AG04449 (cell line): Measurements from ENCODE around the gene ZBED1.
"Not testable (repeated sequence)": the region's sequence is repeated elsewhere in the genome, so short reads cannot be mapped to it uniquely, and the experiment has no call there.

Experiments used
- CTCF ChIA-PET: fragments of 350-600 bp; formaldehyde crosslinking; extraction: SDS; loops from one replicate; lab custom pipeline; 2021; ENCODE audit warnings: antibody characterized with exemption; lab: Yijun Ruan, JAX
- POLR2A ChIA-PET: fragments of 400-600, 350-600 bp; formaldehyde crosslinking; extraction: SDS; loops from one replicate; lab custom pipeline; 2020; ENCODE audit warnings: antibody characterized with exemption, inconsistent platforms; lab: Yijun Ruan, JAX
- DNase-seq: peaks from one replicate; pipeline ENCODE4 v3.0.0-alpha.2; 2010; ENCODE audit warnings: low read depth, low spot score
- H3K4me3 ChIP-seq: 2 replicates; pipeline ENCODE4 v1.5.1; 2011; ENCODE audit warnings: low read depth, mild to moderate bottlenecking, control low read depth, low read length
- TF ChIP-seq, protein P1 (sequence below): IDR thresholded peaks from one replicate; pipeline ENCODE4 v1.5.1; 2011; ENCODE audit warnings: mild to moderate bottlenecking, moderate library complexity, low read length, control low read depth, inconsistent platforms; ENCODE audit not compliant: insufficient read depth; ENCODE audit errors: missing control alignments

Gene ZBED1

DNA sequence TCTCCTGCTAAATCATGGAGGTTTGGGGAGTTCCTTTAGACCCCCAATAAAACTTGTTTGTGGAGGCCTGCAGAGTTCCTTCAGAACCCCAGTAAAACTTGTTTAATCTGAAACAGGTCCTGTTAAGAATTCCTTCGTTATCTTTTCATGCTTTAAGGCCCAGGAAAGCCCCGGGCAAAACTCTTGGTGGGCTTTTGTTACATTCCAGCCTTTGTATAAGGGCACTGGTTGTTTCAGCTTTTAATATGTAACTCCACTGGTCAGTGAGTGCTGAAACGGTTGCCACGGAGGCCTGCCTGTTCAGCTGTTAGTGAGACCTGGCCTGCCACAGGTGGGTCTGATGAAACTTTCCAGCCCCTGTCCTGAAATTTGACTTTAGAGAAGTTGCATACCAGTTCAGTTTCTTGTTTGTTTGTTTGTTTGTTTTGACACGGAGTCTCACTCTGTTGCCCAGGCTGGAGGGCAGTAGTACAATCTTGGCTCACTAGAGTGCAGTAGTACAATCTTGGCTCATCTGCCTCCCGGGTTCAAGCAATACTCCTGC is 12.4 kb upstream of the ZBED1 start:
- H3K4me3 ChIP-seq = no peak overlapping the region
- no peak for DNase-seq
- ChIA-PET CTCF (no interaction called here), POLR2A (no interaction called here)
- TF ChIP-seq, protein P1, sequence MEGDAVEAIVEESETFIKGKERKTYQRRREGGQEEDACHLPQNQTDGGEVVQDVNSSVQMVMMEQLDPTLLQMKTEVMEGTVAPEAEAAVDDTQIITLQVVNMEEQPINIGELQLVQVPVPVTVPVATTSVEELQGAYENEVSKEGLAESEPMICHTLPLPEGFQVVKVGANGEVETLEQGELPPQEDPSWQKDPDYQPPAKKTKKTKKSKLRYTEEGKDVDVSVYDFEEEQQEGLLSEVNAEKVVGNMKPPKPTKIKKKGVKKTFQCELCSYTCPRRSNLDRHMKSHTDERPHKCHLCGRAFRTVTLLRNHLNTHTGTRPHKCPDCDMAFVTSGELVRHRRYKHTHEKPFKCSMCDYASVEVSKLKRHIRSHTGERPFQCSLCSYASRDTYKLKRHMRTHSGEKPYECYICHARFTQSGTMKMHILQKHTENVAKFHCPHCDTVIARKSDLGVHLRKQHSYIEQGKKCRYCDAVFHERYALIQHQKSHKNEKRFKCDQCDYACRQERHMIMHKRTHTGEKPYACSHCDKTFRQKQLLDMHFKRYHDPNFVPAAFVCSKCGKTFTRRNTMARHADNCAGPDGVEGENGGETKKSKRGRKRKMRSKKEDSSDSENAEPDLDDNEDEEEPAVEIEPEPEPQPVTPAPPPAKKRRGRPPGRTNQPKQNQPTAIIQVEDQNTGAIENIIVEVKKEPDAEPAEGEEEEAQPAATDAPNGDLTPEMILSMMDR = no peak

DNA sequence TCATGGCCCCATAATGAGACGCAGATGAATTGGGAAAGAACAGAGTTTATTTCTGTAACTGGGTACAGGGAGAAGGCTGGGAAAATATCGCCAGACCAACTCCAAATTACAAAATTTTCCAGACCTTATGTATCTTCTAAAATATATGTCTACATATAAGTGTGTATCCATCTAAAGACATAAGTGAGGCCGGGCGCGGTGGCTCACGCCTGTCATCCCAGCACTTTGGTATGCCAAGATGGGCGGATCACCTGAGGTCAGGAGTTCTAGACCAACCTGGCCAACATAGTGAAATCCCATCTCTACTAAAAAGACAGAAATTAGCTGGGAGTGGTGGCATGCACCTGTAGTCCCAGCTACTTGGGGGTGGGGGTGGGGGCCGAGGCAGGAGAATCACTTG is 11.7 kb upstream of the ZBED1 start:
- DNase-seq = no peak
- H3K4me3 ChIP-seq = no peak overlapping the region
- POLR2A ChIA-PET = no interaction called here
- CTCF ChIA-PET = no interaction called here
- TF ChIP-seq, protein P1 = no peak

DNA sequence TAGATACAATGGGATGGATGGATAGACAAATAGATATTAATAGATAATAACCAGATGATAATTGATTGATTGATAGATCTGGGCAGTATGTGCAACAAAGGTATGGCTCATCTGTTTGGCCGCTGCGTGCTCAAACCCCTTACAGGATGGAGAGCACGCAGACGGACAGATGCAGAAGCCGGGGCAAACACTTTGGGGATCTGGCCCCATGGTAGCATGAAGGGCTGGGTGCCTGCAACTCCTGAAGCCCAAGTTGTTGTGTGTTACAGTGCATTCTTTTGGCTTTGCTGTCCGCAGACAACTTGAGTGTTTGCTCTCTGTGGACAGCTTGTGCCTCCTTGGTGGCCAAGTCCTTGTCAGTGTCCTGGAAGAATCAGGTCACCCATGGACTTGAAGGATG is 10.6 kb upstream of the ZBED1 start:
- no peak overlapping the region for H3K4me3 ChIP-seq
- ChIA-PET POLR2A (no interaction called here), CTCF (no interaction called here)
- no peak for DNase-seq
- TF ChIP-seq, protein P1 = no peak

DNA sequence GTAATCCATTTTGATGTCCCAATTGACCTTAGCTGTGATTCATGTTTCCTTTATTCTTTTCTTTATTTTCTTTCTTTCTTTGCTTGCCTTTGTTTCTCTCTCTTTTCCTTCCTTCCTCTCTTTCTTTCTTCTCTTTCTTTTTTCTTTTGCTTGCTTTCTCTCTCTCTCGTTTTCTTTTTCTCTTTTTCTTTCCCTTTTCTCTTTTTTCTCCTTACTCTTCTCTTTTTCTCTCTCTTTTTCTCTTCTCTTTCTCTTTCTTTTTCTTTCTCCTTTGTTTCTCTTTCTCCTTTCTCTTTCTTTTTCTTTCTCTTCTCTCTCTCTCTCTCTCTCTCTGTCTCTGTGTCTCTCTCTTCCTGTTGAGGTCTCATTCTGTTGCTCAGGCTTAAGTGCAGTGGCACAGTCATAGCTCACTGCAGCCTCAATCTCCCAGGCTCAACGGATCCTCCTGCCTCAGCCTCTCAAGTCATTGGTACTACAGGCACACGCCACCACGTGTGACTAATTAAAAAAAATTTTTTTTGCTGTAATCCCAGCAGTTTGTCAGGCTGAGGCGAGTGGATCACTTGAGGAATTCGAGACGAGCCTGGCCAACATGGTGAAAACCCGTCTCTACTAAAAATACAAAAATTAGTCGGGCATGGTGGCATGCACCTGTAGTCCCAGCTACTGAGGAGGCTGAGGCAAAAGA is 8.0 kb upstream of the ZBED1 start:
- no peak overlapping the region for H3K4me3 ChIP-seq
- CTCF ChIA-PET = no interaction called here
- POLR2A ChIA-PET = no interaction called here
- TF ChIP-seq, protein P1 = no peak
- no peak for DNase-seq

DNA sequence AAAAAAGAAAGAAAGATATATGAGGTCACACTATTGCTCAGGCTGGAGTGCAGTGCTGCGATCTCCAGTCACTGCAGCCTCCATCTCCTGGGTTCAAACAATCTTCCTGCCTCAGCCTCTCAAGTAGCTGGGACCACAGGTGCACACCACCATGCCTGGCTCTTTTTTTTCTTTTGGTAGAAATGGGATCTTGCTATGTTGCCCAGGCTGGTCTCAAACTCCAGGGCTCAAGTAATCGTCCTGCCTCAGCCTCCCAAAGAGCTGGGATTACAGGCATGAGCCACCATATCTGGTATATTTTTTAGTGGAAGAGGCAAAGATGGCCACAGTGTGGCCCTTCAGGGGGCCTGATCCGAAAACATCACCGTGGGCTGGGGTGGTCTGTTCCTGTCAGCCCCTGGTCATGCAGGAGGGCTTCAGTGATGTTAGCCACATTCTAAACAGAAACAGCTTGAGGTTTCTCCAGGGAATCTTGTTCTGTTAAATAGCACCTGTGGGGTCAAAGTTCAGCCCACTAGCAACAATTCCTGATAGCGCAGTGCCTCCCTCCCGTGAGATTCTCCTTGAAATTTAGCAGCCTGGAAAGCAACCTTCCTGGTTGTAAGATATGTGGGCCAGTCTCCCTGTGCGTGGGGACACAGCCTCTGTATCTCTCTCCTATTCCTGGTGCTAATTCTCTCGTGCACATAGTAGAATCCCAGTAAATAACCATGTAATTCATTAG is 7.3 kb upstream of the ZBED1 start:
- CTCF ChIA-PET = no interaction called here
- POLR2A ChIA-PET = no interaction called here
- TF ChIP-seq, protein P1 = no peak
- no peak overlapping the region for H3K4me3 ChIP-seq
- DNase-seq = no peak

DNA sequence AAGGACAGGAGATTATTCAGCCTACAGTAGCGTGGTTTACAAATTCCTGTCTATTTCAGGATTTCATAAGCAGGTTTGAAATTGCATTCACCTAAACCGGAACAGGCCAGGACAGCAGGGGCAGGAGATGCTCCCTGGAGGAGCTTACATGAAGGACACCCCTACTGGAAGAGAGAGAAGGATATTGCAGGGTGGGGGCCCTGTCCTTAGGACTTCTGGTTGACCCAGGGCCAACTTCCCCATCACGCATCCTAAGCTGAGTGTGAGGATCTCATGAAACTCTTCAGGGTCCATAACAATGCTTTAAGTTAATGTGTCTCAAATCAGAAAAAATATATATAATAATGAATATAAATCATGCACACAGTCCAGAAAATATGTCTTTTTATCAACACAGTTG is 6.4 kb upstream of the ZBED1 start:
- H3K4me3 ChIP-seq = no peak overlapping the region
- ChIA-PET CTCF (no interaction called here), POLR2A (no interaction called here)
- TF ChIP-seq, protein P1 = no peak
- no peak for DNase-seq

DNA sequence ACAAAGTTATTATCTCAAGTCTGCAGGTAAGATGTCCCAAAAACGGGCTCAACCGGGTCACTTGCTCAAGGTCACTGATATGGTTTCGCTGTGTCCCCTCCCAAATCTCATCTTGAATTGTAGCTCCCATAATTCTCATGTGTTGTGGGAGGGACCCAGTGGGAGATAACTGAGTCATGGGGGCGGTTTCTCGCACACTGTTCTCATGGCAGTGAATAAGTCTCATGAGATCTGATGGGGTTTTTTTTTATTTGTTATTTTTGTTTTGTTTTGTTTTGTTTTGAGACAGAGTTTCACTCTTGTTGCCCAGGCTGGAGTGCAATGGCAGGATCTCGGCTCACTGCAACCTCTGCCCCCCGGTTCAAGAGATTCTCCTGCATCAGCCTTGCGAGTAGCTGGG is 4.6 kb upstream of the ZBED1 start:
- DNase-seq, H3K4me3 ChIP-seq, POLR2A ChIA-PET, CTCF ChIA-PET: not testable (repeated sequence)
